HCT116 (cell line): ENCODE measurements around the gene LIG3. TPM values are rescaled to one million over a fixed set of nuclear protein-coding genes. Genes with fewer than 3 reads are reported as not detected.

ENCODE experiments used
- ATAC-seq: fragments of 200-7000 bp; cut with Tn5 transposase; 2 replicates; pipeline ENCODE4 v1.9.1; 2020; ENCODE audit warnings: mild to moderate bottlenecking, moderate library complexity
- BruUV-seq: library from RNA; stranded (reverse); fragments of 400-500 nt; replicated peaks from 2 replicates; lab custom pipeline; 2021; lab: Mats Ljungman, UMichigan
- CTCF ChIA-PET: fragments of 300-600 bp; sonication (Branson Sonifier 250); formaldehyde crosslinking; loops from one replicate; lab custom pipeline; 2021; ENCODE audit warnings: antibody characterized with exemption; lab: Charles Lee
- POLR2A ChIA-PET: fragments of 300-600, 350-600 bp; sonication (Branson Sonifier 250); formaldehyde crosslinking; loops from one replicate; lab custom pipeline; 2021; ENCODE audit warnings: antibody characterized with exemption; lab: Charles Lee
- RAD21 ChIA-PET, 2 experiments: fragments of 300-600 bp; sonication (Branson Sonifier 250); formaldehyde crosslinking; loops; one replicate each; lab custom pipeline; 2023; ENCODE audit warnings: low total read pairs in 2 of 2; ENCODE audit not compliant: uncharacterized antibody in 2 of 2, unreplicated experiment in 2 of 2, low non-redundant PET in 1 of 2; lab: Charles Lee
- DNase-seq: peaks from one replicate; pipeline ENCODE4 v3.0.0-alpha.2; 2010; ENCODE audit warnings: low read depth, low spot score
- H2AFZ ChIP-seq: fragments of 200-600 bp; shearing (Covaris generic), sonication (generic); 2 replicates; pipeline ENCODE4 v1.6.1; 2017; ENCODE audit warnings: low read depth, mixed run types, mixed read lengths, antibody characterized with exemption, low read length; ENCODE audit not compliant: poor library complexity, severe bottlenecking
- H3K27ac ChIP-seq: 2 replicates; pipeline ENCODE4 v1.5.1; 2012; ENCODE audit warnings: low read depth, low read length
- H3K27me3 ChIP-seq: fragments of 200-600 bp; sonication (generic); 2 replicates; pipeline ENCODE4 v1.6.1; 2016; ENCODE audit warnings: mixed run types, low read length, mixed read lengths; ENCODE audit not compliant: insufficient read depth
- H3K36me3 ChIP-seq, 2 experiments: fragments of 200-500 bp in 1 of 2; fragments of 200-600 bp in 1 of 2; sonication (Bioruptor generic) in 1 of 2; sonication (generic) in 1 of 2; 2 replicates each; pipeline versions ENCODE4 v1.5.1 to v1.6.1; 2014 to 2016; ENCODE audit warnings: low read length in 2 of 2, inconsistent platforms in 1 of 2, mixed read lengths in 1 of 2, mixed run types in 1 of 2; ENCODE audit not compliant: insufficient read depth in 2 of 2, control insufficient read depth in 1 of 2
- H3K4me1 ChIP-seq, 2 experiments: fragments of 200-600 bp in 1 of 2; sonication (generic) in 1 of 2; 2 replicates each; pipeline versions ENCODE4 v1.5.1 to v1.6.1; 2012 to 2017; ENCODE audit warnings: low read length in 2 of 2, inconsistent platforms in 1 of 2, mild to moderate bottlenecking in 1 of 2, mixed read lengths in 1 of 2, mixed run types in 1 of 2, moderate library complexity in 1 of 2; ENCODE audit not compliant: insufficient read depth in 2 of 2, control insufficient read depth in 1 of 2
- H3K4me2 ChIP-seq: fragments of 200-600 bp; sonication (generic); 2 replicates; pipeline ENCODE4 v1.6.1; 2017; ENCODE audit warnings: mixed run types, low read length, mixed read lengths
- H3K4me3 ChIP-seq, 2 experiments: fragments of 200-600 bp in 1 of 2; sonication (generic) in 1 of 2; replicated peaks in 1 of 2; 2 replicates each; pipeline ENCODE4 v1.5.1; 2011 to 2016; ENCODE audit warnings: low read length in 2 of 2, control low read depth in 1 of 2, low read depth in 1 of 2, mild to moderate bottlenecking in 1 of 2, mixed read lengths in 1 of 2, mixed run types in 1 of 2
- H3K79me2 ChIP-seq: fragments of 200-600 bp; sonication (generic); 2 replicates; pipeline ENCODE4 v1.6.1; 2017; ENCODE audit warnings: mild to moderate bottlenecking, mixed run types, low read length, moderate library complexity, mixed read lengths; ENCODE audit not compliant: insufficient read depth
- H3K9ac ChIP-seq: fragments of 200-600 bp; sonication (generic); 2 replicates; pipeline ENCODE4 v1.6.1; 2016; ENCODE audit warnings: low read length, mixed read lengths
- H3K9me2 ChIP-seq: fragments of 200-600 bp; sonication (generic), shearing (Covaris generic); 2 replicates; pipeline ENCODE4 v1.6.1; 2017; ENCODE audit warnings: mixed run types, mild to moderate bottlenecking, moderate library complexity; ENCODE audit not compliant: insufficient read depth
- H3K9me3 ChIP-seq, 2 experiments: fragments of 200-500 bp in 1 of 2; fragments of 200-600 bp in 1 of 2; sonication (Bioruptor generic) in 1 of 2; sonication (generic) in 1 of 2; 2 replicates each; pipeline ENCODE4 v1.6.1; 2014 to 2017; ENCODE audit warnings: low read length in 2 of 2, mixed read lengths in 2 of 2, inconsistent platforms in 1 of 2, low read depth in 1 of 2, mild to moderate bottlenecking in 1 of 2, mixed run types in 1 of 2, moderate library complexity in 1 of 2; ENCODE audit not compliant: control insufficient read depth in 1 of 2, insufficient read depth in 1 of 2
- H4K20me1 ChIP-seq: fragments of 200-600 bp; sonication (generic), shearing (Covaris generic); 2 replicates; pipeline ENCODE4 v1.6.1; 2017; ENCODE audit warnings: mixed run types, mild to moderate bottlenecking, moderate library complexity; ENCODE audit not compliant: insufficient read depth
- CBX3 ChIP-seq: IDR thresholded peaks from 2 replicates; pipeline ENCODE4 v1.6.1; 2012; ENCODE audit warnings: low read depth
- CEBPB ChIP-seq: IDR thresholded peaks from 2 replicates; pipeline ENCODE4 v1.6.1; 2012; ENCODE audit warnings: low read depth
- EGR1 ChIP-seq: IDR thresholded peaks from 2 replicates; pipeline ENCODE4 v1.6.1; 2012; ENCODE audit warnings: low read depth
- EZH2 ChIP-seq: fragments of 200-600 bp; sonication (generic); IDR thresholded peaks from 2 replicates; pipeline ENCODE4 v1.6.1; 2017; ENCODE audit warnings: antibody characterized with exemption, mixed run types
- EZH2phosphoT487 ChIP-seq: fragments of 200-600 bp; IDR thresholded peaks from 2 replicates; pipeline ENCODE4 v1.6.1; 2018; ENCODE audit warnings: antibody characterized with exemption, borderline replicate concordance
- JUND ChIP-seq: IDR thresholded peaks from 2 replicates; pipeline ENCODE4 v1.6.1; 2012
- POLR2A ChIP-seq: IDR thresholded peaks from 2 replicates; pipeline ENCODE4 v1.7.0; 2011; ENCODE audit warnings: borderline replicate concordance; ENCODE audit not compliant: insufficient read depth, insufficient read length; ENCODE audit errors: extremely low read depth
- REST ChIP-seq: IDR thresholded peaks from 2 replicates; pipeline ENCODE4 v1.6.1; 2012; ENCODE audit warnings: low read depth
- SIN3A ChIP-seq: IDR thresholded peaks from 2 replicates; pipeline ENCODE4 v1.6.1; 2012; ENCODE audit warnings: low read depth
- SP1 ChIP-seq: IDR thresholded peaks from 2 replicates; pipeline ENCODE4 v1.6.1; 2012; ENCODE audit warnings: low read depth
- SRF ChIP-seq: IDR thresholded peaks from 2 replicates; pipeline ENCODE4 v1.6.1; 2012; ENCODE audit warnings: low read depth
- TCF7L2 ChIP-seq: IDR thresholded peaks from 2 replicates; pipeline ENCODE4 v1.7.0; 2011; ENCODE audit warnings: borderline replicate concordance, inconsistent platforms; ENCODE audit not compliant: insufficient read depth, insufficient read length; ENCODE audit errors: extremely low read depth
- ZBTB33 ChIP-seq: IDR thresholded peaks from 2 replicates; pipeline ENCODE4 v1.6.1; 2011; ENCODE audit warnings: mild to moderate bottlenecking, low read length, moderate library complexity; ENCODE audit not compliant: insufficient replicate concordance; ENCODE audit errors: extremely low read depth
- ZNF274 ChIP-seq: fragments of 200-500 bp; sonication (Bioruptor generic); IDR thresholded peaks from 2 replicates; pipeline ENCODE4 v1.6.1; 2014; ENCODE audit warnings: mild to moderate bottlenecking, low read depth, low read length, inconsistent platforms
- intact Hi-C: fragments of 100-400 bp; cut with micrococcal nuclease; formaldehyde crosslinking; loops from 2 replicates; pipeline ENCODE4 v1.10.0; 2022
- total RNA-seq: library from RNA; stranded (reverse); gene quantifications from one replicate; pipeline ENCODE4 v1.2.1, GENCODE V29; 2021; ENCODE audit not compliant: unreplicated experiment

Gene LIG3
- total RNA-seq, 1 experiment from 2014 or later: 49.4 TPM

- Histone ChIP-seq H3K36me3 (peaks cover 31 to 64% of the 10 kb centered on the region in 2 experiments; a peak in 3 of 4 replicates), H3K27me3 (no peaks in the 10 kb centered on the region), H3K79me2 (no peaks in the 10 kb centered on the region), H3K4me3 (no peak overlapping the region), H3K9me3 (no peaks in the 10 kb centered on the region), H4K20me1 (no peaks in the 10 kb centered on the region), H3K27ac (no peak overlapping the region), H3K9me2 (no peaks in the 10 kb centered on the region)
- ChIA-PET CTCF (interaction anchor here (1.0 to 1.2 kb wide), 3 partner anchors 119 to 123 kb away, joined by 3 read pairs; no protein-coding TSS in a partner anchor), POLR2A (no interaction called here), RAD21 (no interaction called here)
- no TSS peak for BruUV-seq
- ATAC-seq: no peak
- DNase-seq: no peak
- TF ChIP-seq ZNF274 (no peak), SP1 (no peak), EZH2phosphoT487 (no peak), JUND (no peak), EGR1 (no peak), POLR2A (no peak), CEBPB (no peak), TCF7L2 (no peak), SIN3A (no peak), ZBTB33 (no peak), CBX3 (no peak), SRF (no peak), REST (no peak), EZH2 (no peak)
- TF ChIP-seq, all 23 proteins: peak for 0
- Histone ChIP-seq H3K4me2 (no peak overlapping the region), H2AFZ (no peak overlapping the region), H3K9ac (no peak overlapping the region), H3K4me1 (no peaks in the 10 kb centered on the region)
- intact Hi-C loops: loop anchor here (5.0 to 10.0 kb wide), 3 partner anchors 541 to 751 kb away; partner anchors contain the start of gene SLFN12L
Observed at GRCh38 chr17:34996422-34997285, 16.3 kb downstream of the LIG3 start.
